Prostate gland (tissue), 2 donors: ENCODE results near the gene SYMPK.

Experiments
- CTCF ChIP-seq, 4 experiments: fragments of 200-600 bp in 2 of 4; fragments of 450-650 bp in 2 of 4; sonication (generic) in 2 of 4; IDR thresholded peaks; 1 replicate in 3 of 4; 2 replicates in 1 of 4; pipeline ENCODE4 v1.5.1; 2016 to 2019; ENCODE audit warnings: antibody characterized with exemption in 4 of 4, mild to moderate bottlenecking in 2 of 4, moderate library complexity in 2 of 4
- POLR2A ChIP-seq: fragments of 450-650 bp; IDR thresholded peaks from one replicate; pipeline ENCODE4 v1.6.1; 2016; ENCODE audit warnings: antibody characterized with exemption, mild to moderate bottlenecking

- TF ChIP-seq CTCF (IDR thresholded peaks at IDR 0.05), result no peak
- peak; percentile 43 for TF ChIP-seq POLR2A
Measured at GRCh38 chr19:45876411-45877197, 13.7 kb upstream of the SYMPK start.
